GM10266 (cell line): Measurements from ENCODE around the gene HNRNPK.

ENCODE experiments used
- DNase-seq: peaks from one replicate; pipeline ENCODE4 v3.0.0; 2012; ENCODE audit errors: extremely low spot score
- TF ChIP-seq, protein P1 (sequence below): IDR thresholded peaks from 2 replicates; pipeline ENCODE4 v1.5.1; 2012; ENCODE audit warnings: mild to moderate bottlenecking, low read depth; ENCODE audit not compliant: control insufficient read depth, insufficient read depth; ENCODE audit errors: missing control alignments

HNRNPK gene

DNA sequence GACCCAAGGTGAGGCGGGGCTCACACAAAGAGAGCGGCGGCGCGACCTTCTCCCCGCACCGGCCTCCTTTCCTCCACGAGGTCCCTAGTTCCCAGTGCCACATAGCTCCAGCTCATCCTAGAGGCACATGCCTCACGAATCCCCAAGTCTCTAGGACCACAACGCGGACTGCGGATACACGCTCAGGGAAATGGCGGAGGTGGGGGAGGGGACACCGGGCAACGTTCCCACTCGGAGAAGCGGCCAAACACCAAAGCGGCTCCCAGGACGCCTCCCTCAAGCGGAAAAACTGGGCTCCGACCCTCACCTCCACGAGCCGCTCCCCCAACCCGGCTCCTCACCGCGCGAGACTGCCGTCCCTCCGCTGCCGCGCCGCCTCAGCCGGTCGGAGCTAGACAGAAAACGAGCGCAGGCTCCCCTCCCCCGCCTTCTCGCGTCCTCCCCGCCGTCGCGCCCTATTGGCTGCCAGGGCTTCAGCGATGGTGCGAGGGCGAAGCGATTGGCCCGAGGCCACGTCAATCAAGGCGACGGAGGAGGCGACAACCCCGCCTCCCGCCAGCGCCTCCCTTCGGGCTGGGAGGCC lies at the start of gene HNRNPK:
HNRNPK (minus strand) TSS at position 404 of the 583 bp plus-strand sequence. CDS start 1,963 bp downstream, outside the sequence.
- TF ChIP-seq, protein P1, sequence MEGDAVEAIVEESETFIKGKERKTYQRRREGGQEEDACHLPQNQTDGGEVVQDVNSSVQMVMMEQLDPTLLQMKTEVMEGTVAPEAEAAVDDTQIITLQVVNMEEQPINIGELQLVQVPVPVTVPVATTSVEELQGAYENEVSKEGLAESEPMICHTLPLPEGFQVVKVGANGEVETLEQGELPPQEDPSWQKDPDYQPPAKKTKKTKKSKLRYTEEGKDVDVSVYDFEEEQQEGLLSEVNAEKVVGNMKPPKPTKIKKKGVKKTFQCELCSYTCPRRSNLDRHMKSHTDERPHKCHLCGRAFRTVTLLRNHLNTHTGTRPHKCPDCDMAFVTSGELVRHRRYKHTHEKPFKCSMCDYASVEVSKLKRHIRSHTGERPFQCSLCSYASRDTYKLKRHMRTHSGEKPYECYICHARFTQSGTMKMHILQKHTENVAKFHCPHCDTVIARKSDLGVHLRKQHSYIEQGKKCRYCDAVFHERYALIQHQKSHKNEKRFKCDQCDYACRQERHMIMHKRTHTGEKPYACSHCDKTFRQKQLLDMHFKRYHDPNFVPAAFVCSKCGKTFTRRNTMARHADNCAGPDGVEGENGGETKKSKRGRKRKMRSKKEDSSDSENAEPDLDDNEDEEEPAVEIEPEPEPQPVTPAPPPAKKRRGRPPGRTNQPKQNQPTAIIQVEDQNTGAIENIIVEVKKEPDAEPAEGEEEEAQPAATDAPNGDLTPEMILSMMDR: no peak
- peak; percentile 98 for DNase-seq

DNA sequence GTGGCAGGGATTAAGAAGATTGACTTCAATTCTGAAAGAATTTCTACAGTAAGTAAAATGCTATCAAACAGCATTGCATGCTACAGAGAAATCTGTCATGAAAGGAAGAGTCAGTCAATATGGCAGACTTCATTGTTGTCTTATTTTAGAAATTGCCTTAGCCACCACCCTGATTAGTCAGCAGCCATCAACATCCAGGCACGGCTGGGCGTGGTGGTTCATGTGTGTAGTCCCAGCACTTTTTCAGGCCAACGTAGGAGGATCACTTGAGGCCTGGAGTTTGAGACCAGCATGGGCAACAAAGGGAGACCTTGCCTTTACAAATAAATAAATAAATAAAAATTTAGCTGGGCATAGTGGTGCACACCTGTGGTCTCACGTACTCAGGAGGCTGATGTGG lies 47.2 kb upstream of the HNRNPK start:
- no peak for DNase-seq
- TF ChIP-seq, protein P1: no peak

DNA sequence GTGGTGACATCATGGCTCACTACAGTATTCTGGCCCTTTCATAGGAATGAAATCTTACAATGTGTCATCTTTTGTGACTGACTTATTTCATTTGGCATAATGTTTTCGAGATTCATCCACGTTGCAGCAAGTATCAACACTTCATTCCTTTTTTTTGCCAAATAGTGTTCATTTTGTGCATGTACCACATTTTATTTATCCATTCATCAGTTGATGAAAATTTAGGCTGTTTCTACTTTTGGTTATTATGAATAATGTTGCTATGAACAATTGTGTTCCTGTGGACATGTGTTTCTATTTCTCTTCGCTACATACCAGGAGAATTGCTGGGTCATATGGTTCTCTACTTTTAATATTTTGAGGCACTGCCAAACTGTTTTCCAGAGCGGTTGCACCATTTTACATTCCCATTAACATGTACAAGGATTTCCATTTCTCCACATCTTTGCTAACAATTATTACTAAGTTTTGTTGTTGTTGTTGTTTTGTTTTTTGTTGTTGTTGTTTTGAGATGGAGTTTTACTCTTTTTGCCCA lies 44.1 kb upstream of the HNRNPK start:
- TF ChIP-seq, protein P1: no peak
- no peak for DNase-seq

DNA sequence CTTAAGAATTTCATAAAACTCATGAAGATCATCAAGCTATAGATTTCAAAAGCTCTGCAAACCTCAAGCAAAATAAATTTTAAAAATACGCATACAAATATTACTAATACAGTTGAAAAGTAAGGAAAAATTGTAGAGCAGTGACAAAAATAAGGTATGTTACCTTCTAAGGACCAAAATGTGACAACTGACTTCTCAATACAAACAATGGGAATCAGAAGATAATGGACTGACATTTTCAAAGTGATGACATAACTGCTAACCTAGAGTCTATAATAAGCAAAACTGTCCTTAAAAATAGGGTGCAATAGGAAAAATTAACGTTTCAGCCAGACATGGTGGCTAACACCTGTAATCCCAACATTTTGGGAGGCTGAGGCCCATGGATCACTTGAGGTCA lies 27.6 kb upstream of the HNRNPK start:
- no peak for DNase-seq
- TF ChIP-seq, protein P1: no peak

DNA sequence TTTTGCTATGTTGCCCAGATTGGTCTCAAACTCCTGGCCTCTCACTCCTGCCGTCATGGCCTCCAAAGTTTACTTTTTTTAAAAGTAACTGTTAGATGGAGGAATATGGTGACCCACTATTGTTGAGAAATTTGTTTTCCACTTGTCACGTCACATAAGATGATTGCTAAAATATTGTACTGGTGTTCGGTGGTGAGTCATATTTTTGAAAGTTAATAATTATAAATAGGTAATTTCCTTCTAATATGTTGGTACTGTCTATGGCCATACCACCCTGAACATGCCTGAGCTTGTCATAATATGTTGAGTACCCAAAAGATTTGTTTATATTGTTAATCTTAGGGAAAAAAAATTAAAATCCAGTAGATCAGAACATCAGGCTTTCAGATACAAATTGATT lies 23.2 kb upstream of the HNRNPK start:
- DNase-seq: no peak
- TF ChIP-seq, protein P1: no peak

DNA sequence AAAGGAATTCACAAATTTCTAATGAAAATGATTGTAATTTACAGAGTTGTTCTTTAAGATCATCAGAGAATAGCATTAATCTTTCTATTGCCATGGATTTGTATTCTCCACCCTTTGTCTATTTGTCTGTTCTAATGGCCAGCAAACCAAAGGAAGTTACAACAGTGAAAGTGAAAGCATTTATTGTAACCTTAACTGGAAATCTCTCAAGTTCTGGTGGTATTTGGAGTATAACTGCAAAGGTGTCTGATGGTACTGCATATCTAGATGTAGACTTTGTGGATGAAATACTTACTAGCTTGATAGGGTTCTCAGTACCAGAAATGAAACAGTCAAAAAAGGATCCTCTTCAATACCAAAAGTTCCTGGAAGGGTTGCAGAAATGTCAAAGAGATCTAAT lies 22.3 kb upstream of the HNRNPK start:
- TF ChIP-seq, protein P1: no peak
- peak; percentile 10 for DNase-seq

DNA sequence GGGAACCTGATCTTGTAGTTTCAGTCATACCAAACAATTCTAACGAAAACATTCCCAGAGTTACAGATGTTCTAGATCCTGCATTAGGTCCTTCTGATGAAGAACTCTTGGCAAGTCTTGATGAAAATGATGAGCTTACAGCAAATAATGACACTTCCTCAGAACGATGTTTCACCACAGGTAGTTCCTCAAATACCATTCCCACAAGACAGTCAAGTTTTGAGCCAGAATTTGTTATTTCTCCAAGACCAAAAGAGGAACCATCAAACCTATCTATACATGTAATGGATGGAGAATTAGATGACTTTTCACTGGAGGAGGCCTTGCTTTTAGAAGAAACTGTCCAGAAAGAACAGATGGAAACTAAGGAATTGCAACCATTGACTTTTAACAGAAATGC lies 21.6 kb upstream of the HNRNPK start:
- TF ChIP-seq, protein P1: no peak
- DNase-seq: no peak
